ENCODE measurements around the gene LSG1.

LSG1 gene

GRCh38 chr3:194607592-194608389 is 64.2 kb downstream of the LSG1 start:
- TF ChIP-seq REST (IDR thresholded peaks at IDR 0.05; ENCODE audit: insufficient read depth in 1 of 2, low read depth in 2 of 2, low read length in 2 of 2) (no peak), FOXP2 (optimal IDR thresholded peaks at IDR 0.05; ENCODE audit: borderline replicate concordance, extremely low read depth, extremely low read length, insufficient read depth) (no peak)

- TF ChIP-seq TAF1 (IDR thresholded peaks at IDR 0.05; ENCODE audit: borderline replicate concordance, insufficient read depth, low read length) (no peak), FOXP2 (optimal IDR thresholded peaks at IDR 0.05; ENCODE audit: borderline replicate concordance, extremely low read depth, extremely low read length, insufficient read depth) (no peak), REST (IDR thresholded peaks at IDR 0.05; ENCODE audit: insufficient read depth in 1 of 2, low read depth in 2 of 2, low read length in 2 of 2) (no peak), POLR2AphosphoS5 (IDR thresholded peaks at IDR 0.05; ENCODE audit: low read depth, low read length) (no peak), SIN3A (IDR thresholded peaks at IDR 0.05; ENCODE audit: borderline replicate concordance, insufficient read depth, low read length) (no peak)
Observed at GRCh38 chr3:194606941-194607340, 65.0 kb downstream of the LSG1 start.

- TF ChIP-seq FOXP2 (optimal IDR thresholded peaks at IDR 0.05; ENCODE audit: borderline replicate concordance, extremely low read depth, extremely low read length, insufficient read depth) (no peak), SIN3A (IDR thresholded peaks at IDR 0.05; ENCODE audit: borderline replicate concordance, insufficient read depth, low read length) (no peak), REST (IDR thresholded peaks at IDR 0.05; ENCODE audit: insufficient read depth in 1 of 2, low read depth in 2 of 2, low read length in 2 of 2) (no peak), POLR2AphosphoS5 (IDR thresholded peaks at IDR 0.05; ENCODE audit: low read depth, low read length) (no peak), TAF1 (IDR thresholded peaks at IDR 0.05; ENCODE audit: borderline replicate concordance, insufficient read depth, low read length) (no peak)
Observed at GRCh38 chr3:194606163-194606562, 65.8 kb downstream of the LSG1 start.

GRCh38 chr3:194604837-194605236 is 67.2 kb downstream of the LSG1 start:
- TF ChIP-seq FOXP2 (optimal IDR thresholded peaks at IDR 0.05; ENCODE audit: borderline replicate concordance, extremely low read depth, extremely low read length, insufficient read depth), result no peak
- TF ChIP-seq POLR2AphosphoS5 (IDR thresholded peaks at IDR 0.05; ENCODE audit: low read depth, low read length), result no peak
- no peak for TF ChIP-seq TAF1 (IDR thresholded peaks at IDR 0.05; ENCODE audit: borderline replicate concordance, insufficient read depth, low read length)

GRCh38 chr3:194604126-194604525 is 67.9 kb downstream of the LSG1 start:
- no peak for TF ChIP-seq REST (IDR thresholded peaks at IDR 0.05; ENCODE audit: insufficient read depth in 1 of 2, low read depth in 2 of 2, low read length in 2 of 2)
- no peak for TF ChIP-seq TAF1 (IDR thresholded peaks at IDR 0.05; ENCODE audit: borderline replicate concordance, insufficient read depth, low read length)
- TF ChIP-seq POLR2AphosphoS5 (IDR thresholded peaks at IDR 0.05; ENCODE audit: low read depth, low read length), result no peak
- TF ChIP-seq SIN3A (IDR thresholded peaks at IDR 0.05; ENCODE audit: borderline replicate concordance, insufficient read depth, low read length), result no peak
- TF ChIP-seq FOXP2 (optimal IDR thresholded peaks at IDR 0.05; ENCODE audit: borderline replicate concordance, extremely low read depth, extremely low read length, insufficient read depth), result no peak

Data from PFSK-1 (cell line).